KG1 (cell line): Measurements from ENCODE around the gene MTMR4.
A peak's percentile ranks its signal among the peaks of the same experiment; 100 is the strongest.
"Not testable (repeated sequence)": the region's sequence is repeated elsewhere in the genome, so short reads cannot be mapped to it uniquely, and the experiment has no call there.

Experiments used
- DNase-seq: peaks from one replicate; lab custom pipeline; 2025; lab: John Stamatoyannopoulos, UW

The MTMR4 gene

DNA sequence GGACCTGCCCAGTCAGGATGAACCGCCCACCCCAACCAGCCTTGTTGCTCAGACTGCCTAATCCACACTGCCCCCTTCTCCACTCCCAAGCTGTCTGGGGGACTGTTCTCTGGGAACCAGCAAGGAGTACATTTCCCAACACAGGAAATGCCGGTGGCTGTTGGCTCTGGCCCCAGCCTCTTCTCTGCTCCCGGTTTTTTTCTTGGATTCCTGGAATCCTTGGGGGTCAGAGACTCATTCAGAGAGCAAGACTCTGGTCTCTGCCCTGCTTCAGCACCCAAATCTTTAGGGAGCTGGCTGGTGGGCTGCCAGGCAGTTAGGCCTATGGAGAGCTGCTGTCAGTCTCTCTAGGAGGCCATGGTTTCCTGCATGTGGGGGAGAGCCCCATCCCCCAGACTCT is 10.8 kb upstream of the MTMR4 start:
- no peak for DNase-seq

DNA sequence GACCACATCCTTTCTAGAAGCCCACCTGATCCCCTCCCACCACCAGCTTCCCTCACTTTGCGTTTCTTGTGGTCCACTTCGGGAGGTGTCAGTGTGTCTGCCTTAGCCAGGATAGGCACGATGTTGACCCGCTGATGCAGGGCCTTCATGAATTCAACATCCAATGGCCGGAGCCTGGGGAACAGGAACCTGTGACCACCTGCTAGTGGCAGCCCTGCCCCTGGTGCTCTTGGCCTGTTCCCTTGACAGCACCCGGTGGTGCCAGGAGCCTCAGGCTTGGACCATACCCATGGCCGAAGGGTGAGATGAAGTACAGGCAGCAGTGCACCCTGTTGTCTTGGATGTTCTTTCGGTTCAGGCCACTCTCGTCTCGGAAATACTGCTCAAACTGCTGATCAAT is 7.2 kb upstream of the MTMR4 start:
- DNase-seq, result no peak

DNA sequence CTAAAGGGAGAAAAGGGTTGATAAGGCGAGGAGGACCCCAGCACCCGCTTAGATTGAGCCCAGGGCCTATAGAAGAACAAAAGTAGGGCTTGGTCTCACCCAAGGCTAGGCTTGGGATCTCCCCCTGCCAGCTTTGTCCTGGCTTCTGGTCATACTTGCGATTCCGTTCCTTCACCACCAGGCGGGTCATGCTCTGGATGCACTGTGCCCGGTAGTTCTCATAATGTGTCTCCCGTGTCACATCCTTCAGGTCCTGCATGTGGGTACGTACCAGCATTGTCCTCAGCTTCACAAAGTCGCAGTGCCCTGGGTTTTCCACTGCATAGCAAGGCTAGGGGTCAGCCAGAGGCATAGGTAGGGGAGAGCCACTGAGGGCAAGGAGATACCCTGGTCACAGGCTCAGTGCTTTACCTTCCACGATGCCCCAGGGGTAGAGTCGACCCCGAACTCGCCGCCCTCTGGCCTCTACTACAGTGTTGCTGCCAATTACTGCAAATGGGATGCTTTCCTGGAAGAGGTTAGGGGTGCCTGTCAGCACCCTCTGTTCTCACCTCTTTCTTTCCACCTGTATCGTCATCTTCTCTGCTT is 6.5 kb upstream of the MTMR4 start:
- DNase-seq, result no peak

- peak; percentile 98 for DNase-seq
Measured at GRCh38 chr17:58517928-58518609, 3.6 kb upstream of the MTMR4 start.

DNA sequence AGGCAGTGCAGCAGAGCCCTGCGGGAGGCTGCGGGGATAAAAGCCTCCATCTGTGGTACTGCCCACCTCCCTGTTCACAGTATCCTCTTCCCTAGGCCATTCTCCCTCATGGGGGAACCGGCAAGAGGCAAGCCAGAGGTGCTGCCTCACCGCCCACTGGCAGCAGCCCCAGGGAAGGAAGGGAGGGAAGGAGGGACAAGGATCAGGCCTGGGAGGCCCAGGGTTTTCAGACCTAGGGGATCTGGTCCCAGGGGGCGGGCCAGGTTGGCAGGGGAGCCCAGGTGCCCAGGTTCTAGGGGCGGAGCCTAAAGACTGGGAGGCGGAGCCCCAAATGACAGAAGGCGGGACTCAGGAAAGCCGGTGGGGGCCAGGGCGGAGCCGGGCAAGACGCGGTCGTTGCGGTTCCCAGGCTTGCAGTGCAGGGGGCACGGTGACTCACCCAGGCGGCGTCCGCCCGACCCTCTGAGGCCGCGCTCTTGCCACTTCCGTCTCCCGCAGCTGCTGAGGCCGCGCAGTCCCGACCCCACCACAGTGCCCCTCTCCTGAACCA is 3.0 kb upstream of the MTMR4 start:
- no peak for DNase-seq

GRCh38 chr17:58516644-58517377 is 2.4 kb upstream of the MTMR4 start:
- DNase-seq, result no peak

- DNase-seq, result no peak
Measured at GRCh38 chr17:58515286-58515685, 848 bp upstream of the MTMR4 start.

GRCh38 chr17:58514770-58515157 is 326 bp upstream of the MTMR4 start:
- DNase-seq, result no peak

- DNase-seq, result no peak
Measured at GRCh38 chr17:58513267-58513964, 1.0 kb downstream of the MTMR4 start.

DNA sequence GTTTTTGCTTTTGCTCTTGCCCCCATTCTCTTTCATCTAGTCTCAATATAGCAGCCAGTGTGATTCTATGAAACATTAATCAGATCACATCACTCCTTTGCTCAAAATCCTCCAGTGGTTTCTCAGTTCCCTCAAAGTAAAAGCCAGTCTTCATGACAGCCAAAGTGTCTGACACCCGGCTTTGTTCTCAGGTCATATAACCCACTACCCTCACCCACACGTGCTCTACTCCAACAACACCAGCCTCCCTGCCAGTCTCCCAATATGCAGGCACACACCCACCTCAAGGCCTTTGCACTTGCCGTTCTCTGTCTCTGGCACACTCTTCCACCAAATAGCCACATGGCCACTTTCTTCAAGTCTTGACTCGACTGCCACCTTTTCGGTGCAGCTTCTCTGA is 4.4 kb downstream of the MTMR4 start:
- DNase-seq, result no peak

- DNase-seq, result no peak
Measured at GRCh38 chr17:58508341-58509067, 5.9 kb downstream of the MTMR4 start.

DNA sequence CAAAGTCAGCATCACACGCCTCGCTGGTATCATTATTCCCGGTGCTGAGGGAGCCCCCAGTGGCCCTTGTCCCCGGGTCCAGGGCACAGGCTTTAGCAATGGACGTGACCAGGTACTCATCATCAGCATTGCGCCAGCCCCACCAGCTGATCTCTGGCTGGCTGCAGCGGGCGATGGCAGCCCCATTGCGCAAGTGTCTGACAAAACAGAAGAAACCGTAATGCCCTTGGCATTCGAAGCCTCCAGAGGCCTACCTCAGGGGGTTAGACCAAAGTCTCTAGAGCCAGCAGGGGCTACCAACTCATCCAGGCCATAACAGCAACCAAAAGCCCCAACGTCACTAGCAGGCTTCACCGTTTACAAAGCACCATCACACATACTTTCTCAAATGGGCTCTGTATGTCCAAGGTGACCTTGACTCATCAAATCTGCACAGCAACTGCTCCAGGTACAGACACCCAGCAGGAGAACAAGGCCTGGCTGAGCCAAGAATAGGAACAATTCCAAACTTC is 7.3 kb downstream of the MTMR4 start:
- DNase-seq, result no peak

DNA sequence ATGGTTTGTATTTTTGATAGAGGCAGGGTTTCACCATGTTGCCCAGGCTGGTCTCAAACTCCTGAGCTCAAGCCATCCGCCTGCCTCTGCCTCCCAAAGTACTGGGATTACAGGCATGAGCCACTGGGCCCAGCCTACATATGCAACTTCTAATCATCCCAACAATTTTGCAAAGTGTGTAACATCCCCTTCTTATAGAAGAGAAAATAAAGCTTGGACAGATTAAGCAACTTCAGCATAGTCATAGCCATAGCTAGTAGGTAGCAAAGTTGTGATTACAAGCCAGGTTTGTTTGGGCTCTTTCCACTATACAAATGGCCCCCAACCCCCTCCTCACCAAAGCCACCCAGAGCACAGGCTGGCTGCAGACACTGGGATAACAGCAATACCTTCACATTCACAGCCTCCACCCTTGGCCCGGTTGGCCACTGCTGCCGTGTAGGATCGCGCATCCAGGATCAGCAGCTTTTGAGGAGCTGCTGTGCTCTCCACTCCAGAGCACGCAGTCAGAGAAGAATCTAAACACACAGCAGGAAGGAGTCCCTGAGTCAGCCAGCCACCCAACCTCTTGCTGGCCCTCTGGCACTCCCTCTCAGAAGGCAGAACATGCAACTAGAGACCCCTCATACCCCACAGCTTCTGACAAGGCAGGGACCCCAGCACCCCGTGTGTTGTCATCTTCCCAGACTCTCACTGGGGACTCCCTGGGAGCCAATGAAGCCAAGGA is 7.9 kb downstream of the MTMR4 start:
- no peak for DNase-seq

- no peak for DNase-seq
Measured at GRCh38 chr17:58504826-58505351, 9.5 kb downstream of the MTMR4 start.

- no peak for DNase-seq
Measured at GRCh38 chr17:58503866-58504265, 10.6 kb downstream of the MTMR4 start.

DNA sequence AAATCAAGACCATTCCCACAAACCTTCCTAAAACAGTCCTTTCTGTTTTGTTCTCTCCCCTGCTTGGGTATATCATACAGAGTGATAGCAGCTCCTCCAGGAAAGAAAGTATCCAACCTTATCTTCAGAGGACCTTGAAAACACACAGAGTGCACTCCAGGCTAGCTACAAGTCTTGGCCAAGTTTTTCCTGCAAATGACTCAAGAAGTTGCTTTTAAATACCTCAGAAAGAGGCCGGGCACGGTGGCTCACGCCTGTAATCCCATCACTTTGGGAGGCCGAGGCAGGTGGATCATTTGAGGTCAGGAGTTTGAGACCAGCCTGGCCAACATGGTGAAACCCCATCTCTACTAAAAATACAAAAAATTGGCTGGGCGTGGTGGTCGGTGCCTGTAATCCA is 11.3 kb downstream of the MTMR4 start:
- DNase-seq, result not testable (repeated sequence)

GRCh38 chr17:58501451-58501850 is 13.0 kb downstream of the MTMR4 start:
- DNase-seq, result no peak

DNA sequence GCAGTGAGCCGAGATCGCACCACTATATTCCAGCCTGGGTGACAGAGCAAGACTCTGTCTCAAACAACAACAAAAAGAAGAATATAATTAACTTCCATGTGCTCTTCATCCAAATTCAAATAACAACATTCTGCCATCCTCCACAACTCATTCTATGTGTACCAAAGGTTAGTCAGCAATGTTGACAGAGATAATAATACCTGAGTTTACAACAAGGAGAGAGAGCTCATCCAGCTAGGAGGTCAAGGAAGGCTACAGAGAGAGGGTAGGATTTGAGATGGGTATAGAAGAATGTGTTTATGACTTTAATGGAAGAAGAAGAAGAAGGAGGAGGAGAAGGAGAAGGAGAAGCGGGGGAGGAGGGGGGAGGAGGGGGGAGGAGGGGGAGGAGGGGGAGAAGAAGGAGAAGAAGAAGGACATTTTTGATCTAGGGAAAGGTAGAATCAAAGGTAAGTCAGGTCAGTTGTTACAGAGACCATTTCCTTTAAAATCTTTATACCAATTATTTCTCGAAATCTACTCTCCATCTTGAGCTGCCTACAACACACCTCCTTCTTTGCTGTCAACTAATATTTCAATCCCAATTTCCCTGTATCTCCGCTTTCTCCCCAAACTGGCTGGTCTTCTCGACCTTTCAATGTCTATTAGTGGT is 16.1 kb downstream of the MTMR4 start:
- no peak for DNase-seq

DNA sequence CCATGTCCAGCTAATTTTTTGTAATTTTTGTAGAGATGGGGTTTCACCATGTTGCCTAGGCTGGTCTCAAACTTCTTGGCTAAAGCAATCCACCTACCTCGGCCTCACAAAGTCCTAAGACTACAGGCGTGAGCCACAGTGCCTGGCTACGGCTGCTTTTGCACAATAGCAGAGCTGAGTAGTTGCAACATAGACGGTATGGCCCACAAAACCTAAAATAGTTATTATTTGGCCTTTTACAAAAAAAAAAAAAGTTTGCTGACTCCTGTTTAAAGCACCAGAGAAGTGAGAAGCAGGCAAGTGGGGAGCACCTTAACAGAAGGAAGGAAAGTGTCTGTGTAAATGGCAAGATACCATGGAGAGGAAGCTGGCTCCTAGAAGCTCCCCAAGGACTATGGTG is 20.9 kb downstream of the MTMR4 start:
- DNase-seq, result no peak
